HG02571 (cell line): ENCODE results near the gene IGFL4.

ENCODE experiments used
- ATAC-seq: cut with Tn5 transposase; IDR thresholded peaks from one replicate; pipeline ENCODE4 v1.9.1; 2021; ENCODE audit warnings: mild to moderate bottlenecking, moderate library complexity; ENCODE audit not compliant: unreplicated experiment

IGFL4 gene

GRCh38 chr19:46065486-46066071, 24.8 kb upstream of the IGFL4 start:
- no peak for ATAC-seq

- no peak for ATAC-seq
These were observed 22.4 kb upstream of the IGFL4 start for GRCh38 chr19:46063201-46063600.

- no peak for ATAC-seq
These were observed 19.2 kb upstream of the IGFL4 start for GRCh38 chr19:46060012-46060411.

GRCh38 chr19:46058778-46059177, 18.0 kb upstream of the IGFL4 start:
- ATAC-seq: no peak

- ATAC-seq: no peak
These were observed 15.7 kb upstream of the IGFL4 start for GRCh38 chr19:46056536-46056935.

GRCh38 chr19:46052896-46053295, 12.1 kb upstream of the IGFL4 start:
- ATAC-seq: no peak

GRCh38 chr19:46049597-46049996, 8.8 kb upstream of the IGFL4 start:
- no peak for ATAC-seq

- ATAC-seq: no peak
These were observed 2.7 kb upstream of the IGFL4 start for GRCh38 chr19:46043519-46043918.

- no peak for ATAC-seq
These were observed 1.6 kb upstream of the IGFL4 start for GRCh38 chr19:46042252-46042883.

- no peak for ATAC-seq
These were observed 677 bp downstream of the IGFL4 start for GRCh38 chr19:46040125-46040524.

- ATAC-seq: no peak
These were observed 4.1 kb downstream of the IGFL4 start for GRCh38 chr19:46036744-46037128.

GRCh38 chr19:46035986-46036743, 4.6 kb downstream of the IGFL4 start:
- ATAC-seq: no peak

GRCh38 chr19:46035546-46035945, 5.3 kb downstream of the IGFL4 start:
- ATAC-seq: no peak

- no peak for ATAC-seq
These were observed 7.4 kb downstream of the IGFL4 start for GRCh38 chr19:46033401-46033800.

- no peak for ATAC-seq
These were observed 8.2 kb downstream of the IGFL4 start for GRCh38 chr19:46032597-46033025.

GRCh38 chr19:46031781-46032596, 8.8 kb downstream of the IGFL4 start:
- ATAC-seq: no peak

- no peak for ATAC-seq
These were observed 9.8 kb downstream of the IGFL4 start for GRCh38 chr19:46030812-46031550.

GRCh38 chr19:46025835-46026234, 15.0 kb downstream of the IGFL4 start:
- ATAC-seq: no peak

GRCh38 chr19:46023311-46023779, 17.5 kb downstream of the IGFL4 start:
- no peak for ATAC-seq
